IMR-90 (cell line): Measurements from ENCODE around the gene PRR5. TPM values are rescaled to one million over a fixed set of nuclear protein-coding genes. Genes with fewer than 3 reads are reported as not detected.

Source experiments
- ATAC-seq: fragments of 200-7000 bp; cut with Tn5 transposase; 2 replicates; pipeline ENCODE4 v1.9.1; 2020; ENCODE audit warnings: low read depth, mild to moderate bottlenecking, moderate library complexity
- BruUV-seq: library from RNA; stranded (reverse); fragments of 400-500 nt; replicated peaks from 2 replicates; lab custom pipeline; 2021; lab: Mats Ljungman, UMichigan
- CTCF ChIA-PET: fragments of 300-600 bp; formaldehyde crosslinking; extraction: SDS; loops from one replicate; lab custom pipeline; 2021; ENCODE audit warnings: antibody characterized with exemption; lab: Yijun Ruan, JAX
- POLR2A ChIA-PET: fragments of 300-600 bp; sonication (Branson Sonifier 250); formaldehyde crosslinking; loops from one replicate; lab custom pipeline; 2022; ENCODE audit warnings: antibody characterized with exemption; ENCODE audit not compliant: unreplicated experiment; lab: Charles Lee
- DNase-seq: peaks from one replicate; pipeline ENCODE4 v3.0.0; 2013
- H2AFZ ChIP-seq: replicated peaks from 2 replicates; pipeline ENCODE3; 2013; ENCODE audit warnings: low read length, mild to moderate bottlenecking; ENCODE audit not compliant: poor library complexity
- H2AK5ac ChIP-seq: 2 replicates; pipeline ENCODE4 v1.6.1; 2013; ENCODE audit warnings: low read depth, low read length, inconsistent platforms
- H2AK9ac ChIP-seq: replicated peaks from 2 replicates; pipeline ENCODE3; 2013; ENCODE audit warnings: mild to moderate bottlenecking, low read depth, low read length, moderate library complexity; ENCODE audit not compliant: poor library complexity
- H2BK120ac ChIP-seq: 2 replicates; pipeline ENCODE4 v1.6.1; 2013; ENCODE audit warnings: low read depth, low read length, inconsistent platforms
- H2BK15ac ChIP-seq: 3 replicates; pipeline ENCODE4 v1.6.1; 2013; ENCODE audit warnings: low read depth, low read length, inconsistent platforms
- H2BK20ac ChIP-seq: 2 replicates; pipeline ENCODE4 v1.6.1; 2013; ENCODE audit warnings: low read depth, mild to moderate bottlenecking, inconsistent platforms, low read length, moderate library complexity
- H2BK5ac ChIP-seq: 2 replicates; pipeline ENCODE4 v1.6.1; 2013; ENCODE audit warnings: mild to moderate bottlenecking, low read depth, low read length, inconsistent platforms; ENCODE audit not compliant: poor library complexity, severe bottlenecking
- H3K14ac ChIP-seq: replicated peaks from 2 replicates; pipeline ENCODE4 v1.6.1; 2013; ENCODE audit warnings: low read depth, low read length, inconsistent platforms
- H3K18ac ChIP-seq: 2 replicates; pipeline ENCODE4 v1.6.1; 2013; ENCODE audit warnings: low read depth, low read length, control low read depth
- H3K23ac ChIP-seq: 2 replicates; pipeline ENCODE4 v1.6.1; 2013; ENCODE audit warnings: low read depth, low read length, inconsistent platforms
- H3K27ac ChIP-seq: 2 replicates; pipeline ENCODE4 v1.5.1; 2013; ENCODE audit warnings: mild to moderate bottlenecking, control low read depth, low read length; ENCODE audit not compliant: insufficient read depth
- H3K27me3 ChIP-seq: 2 replicates; pipeline ENCODE4 v1.6.1; 2013; ENCODE audit warnings: low read length; ENCODE audit not compliant: control insufficient read depth, insufficient read depth
- H3K36me3 ChIP-seq: 2 replicates; pipeline ENCODE4 v1.6.1; 2013; ENCODE audit warnings: low read length, mixed read lengths; ENCODE audit not compliant: control insufficient read depth, insufficient read depth
- H3K4ac ChIP-seq: 2 replicates; pipeline ENCODE4 v1.6.1; 2013; ENCODE audit warnings: low read depth, low read length, inconsistent platforms
- H3K4me1 ChIP-seq: 2 replicates; pipeline ENCODE4 v1.6.1; 2013; ENCODE audit warnings: low read length, mixed read lengths; ENCODE audit not compliant: control insufficient read depth, insufficient read depth
- H3K4me2 ChIP-seq: 2 replicates; pipeline ENCODE4 v1.6.1; 2013; ENCODE audit warnings: low read depth, mild to moderate bottlenecking, control low read depth, low read length, moderate library complexity
- H3K4me3 ChIP-seq: 2 replicates; pipeline ENCODE4 v1.5.1; 2013; ENCODE audit warnings: low read depth, mild to moderate bottlenecking, control low read depth, low read length, moderate library complexity; ENCODE audit not compliant: insufficient read depth
- H3K56ac ChIP-seq: 2 replicates; pipeline ENCODE4 v1.6.1; 2013; ENCODE audit warnings: low read length, inconsistent platforms; ENCODE audit not compliant: insufficient read depth; ENCODE audit errors: extremely low read depth
- H3K79me1 ChIP-seq, 2 experiments: 2 replicates each; pipeline ENCODE4 v1.6.1; 2013; ENCODE audit warnings: low read length in 2 of 2, inconsistent platforms in 1 of 2, low read depth in 1 of 2
- H3K9ac ChIP-seq: 2 replicates; pipeline ENCODE4 v1.6.1; 2013; ENCODE audit warnings: low read depth, low read length, control low read depth
- H3K9me1 ChIP-seq: 2 replicates; pipeline ENCODE4 v1.6.1; 2013; ENCODE audit warnings: low read length, inconsistent platforms; ENCODE audit not compliant: insufficient read depth
- H3K9me3 ChIP-seq: 2 replicates; pipeline ENCODE4 v1.6.1; 2013; ENCODE audit warnings: low read length; ENCODE audit not compliant: control insufficient read depth, insufficient read depth
- H4K20me1 ChIP-seq: 2 replicates; pipeline ENCODE4 v1.6.1; 2013; ENCODE audit warnings: low read length, inconsistent platforms; ENCODE audit not compliant: insufficient read depth
- H4K5ac ChIP-seq: 2 replicates; pipeline ENCODE4 v1.6.1; 2013; ENCODE audit warnings: mild to moderate bottlenecking, low read depth, low read length, control low read depth
- H4K8ac ChIP-seq, 2 experiments: 2 replicates each; pipeline ENCODE4 v1.6.1; 2013; ENCODE audit warnings: low read depth in 2 of 2, low read length in 2 of 2, control low read depth in 1 of 2, inconsistent platforms in 1 of 2
- H4K91ac ChIP-seq: 2 replicates; pipeline ENCODE4 v1.6.1; 2013; ENCODE audit warnings: low read depth, low read length, inconsistent platforms; ENCODE audit not compliant: insufficient read depth
- BHLHE40 ChIP-seq: fragments of 150-350 bp; IDR thresholded peaks from 2 replicates; pipeline ENCODE4 v1.6.1; 2016; ENCODE audit warnings: mild to moderate bottlenecking, low read depth, low read length
- CEBPB ChIP-seq: IDR thresholded peaks from 2 replicates; pipeline ENCODE4 v1.6.1; 2012; ENCODE audit warnings: low read depth, low read length, improper control_type of control experiment
- CHD1 ChIP-seq: IDR thresholded peaks from 2 replicates; pipeline ENCODE4 v1.6.1; 2012; ENCODE audit warnings: low read depth, low read length, improper control_type of control experiment
- FOS ChIP-seq: fragments of 150-350 bp; IDR thresholded peaks from 2 replicates; pipeline ENCODE4 v1.6.1; 2016; ENCODE audit warnings: low read depth, low read length
- MAFK ChIP-seq: IDR thresholded peaks from 2 replicates; pipeline ENCODE4 v1.6.1; 2012; ENCODE audit warnings: low read depth, low read length, improper control_type of control experiment
- MAZ ChIP-seq: IDR thresholded peaks from 2 replicates; pipeline ENCODE4 v1.6.1; 2012; ENCODE audit warnings: low read depth, mild to moderate bottlenecking, low read length, improper control_type of control experiment, moderate library complexity, borderline replicate concordance
- MXI1 ChIP-seq: IDR thresholded peaks from 2 replicates; pipeline ENCODE4 v1.6.1; 2012; ENCODE audit warnings: low read depth, mild to moderate bottlenecking, low read length, moderate library complexity, borderline replicate concordance
- NFE2L2 ChIP-seq: fragments of 150-350 bp; IDR thresholded peaks from 2 replicates; pipeline ENCODE4 v1.6.1; 2016; ENCODE audit warnings: low read depth, mild to moderate bottlenecking, low read length
- POLR2A ChIP-seq: IDR thresholded peaks from 2 replicates; pipeline ENCODE4 v1.6.1; 2012; ENCODE audit warnings: mild to moderate bottlenecking, low read depth, low read length
- RAD21 ChIP-seq: IDR thresholded peaks from 2 replicates; pipeline ENCODE4 v1.6.1; 2012; ENCODE audit warnings: low read length, improper control_type of control experiment
- RCOR1 ChIP-seq: IDR thresholded peaks from 2 replicates; pipeline ENCODE4 v1.6.1; 2012; ENCODE audit warnings: mild to moderate bottlenecking, low read length, improper control_type of control experiment; ENCODE audit not compliant: insufficient replicate concordance
- RFX5 ChIP-seq: IDR thresholded peaks from 2 replicates; pipeline ENCODE4 v1.8.0; 2012; ENCODE audit warnings: low read depth, mild to moderate bottlenecking, low read length, moderate library complexity
- SMC3 ChIP-seq: fragments of 150-350 bp; IDR thresholded peaks from 2 replicates; pipeline ENCODE4 v1.6.1; 2016; ENCODE audit warnings: low read depth, mild to moderate bottlenecking, antibody characterized with exemption, low read length, moderate library complexity
- WGBS, 2 experiments: methylation state at CpG; one replicate each; pipeline versions ENCODE4 v1.1.5 to v1.1.7; 2013; ENCODE audit warnings: missing lambda C conversion rate in 2 of 2; ENCODE audit not compliant: insufficient read length in 1 of 2; ENCODE audit errors: extremely low coverage in 2 of 2; 5-methylcytosine and 5-hydroxymethylcytosine counted together
- dilution Hi-C: fragments of 300-500 bp; cut with HindIII; formaldehyde crosslinking; loops from one replicate; pipeline ENCODE4 v1.14.3; 2018; ENCODE audit warnings: low sequenced_read_pairs; ENCODE audit not compliant: unreplicated experiment
- in situ Hi-C: fragments of 300-500 bp; cut with MboI; formaldehyde crosslinking; loops from 3 replicates; pipeline ENCODE4 v1.14.3; 2019; ENCODE audit warnings: low sequenced_read_pairs, inconsistent platforms, mixed read lengths
- intact Hi-C: fragments of 100-400 bp; cut with micrococcal nuclease; formaldehyde crosslinking; loops from 2 replicates; pipeline ENCODE4 v1.10.0; 2022
- polyA plus RNA-seq, 3 experiments: library from polyadenylated mRNA; depleted of rRNA; stranded (reverse); fragments of >200 nt; gene quantifications; 2 replicates each; pipeline ENCODE4 v1.2.3, GENCODE V29; 2012; ENCODE audit warnings: low replicate concordance in 1 of 3
- total RNA-seq: library from RNA; depleted of rRNA; stranded (reverse); fragments of >200 nt; gene quantifications from 2 replicates; pipeline ENCODE4 v1.2.3, GENCODE V29; 2012
- TF ChIP-seq, protein P1 (sequence below): conservative IDR thresholded peaks from 2 replicates; pipeline ENCODE4 v1.5.1; 2012; ENCODE audit warnings: mild to moderate bottlenecking, low read depth, low read length, improper control_type of control experiment
- TF ChIP-seq, protein P2 (sequence below): fragments of 150-350 bp; IDR thresholded peaks from 2 replicates; pipeline ENCODE4 v1.6.1; 2016; ENCODE audit warnings: low read depth, mild to moderate bottlenecking, low read length, moderate library complexity, borderline replicate concordance

PRR5 gene
- total and polyA plus RNA-seq, 2 of the 4 experiments (the other 2 are of a cell fraction): 8.1 to 24.3 TPM

DNA sequence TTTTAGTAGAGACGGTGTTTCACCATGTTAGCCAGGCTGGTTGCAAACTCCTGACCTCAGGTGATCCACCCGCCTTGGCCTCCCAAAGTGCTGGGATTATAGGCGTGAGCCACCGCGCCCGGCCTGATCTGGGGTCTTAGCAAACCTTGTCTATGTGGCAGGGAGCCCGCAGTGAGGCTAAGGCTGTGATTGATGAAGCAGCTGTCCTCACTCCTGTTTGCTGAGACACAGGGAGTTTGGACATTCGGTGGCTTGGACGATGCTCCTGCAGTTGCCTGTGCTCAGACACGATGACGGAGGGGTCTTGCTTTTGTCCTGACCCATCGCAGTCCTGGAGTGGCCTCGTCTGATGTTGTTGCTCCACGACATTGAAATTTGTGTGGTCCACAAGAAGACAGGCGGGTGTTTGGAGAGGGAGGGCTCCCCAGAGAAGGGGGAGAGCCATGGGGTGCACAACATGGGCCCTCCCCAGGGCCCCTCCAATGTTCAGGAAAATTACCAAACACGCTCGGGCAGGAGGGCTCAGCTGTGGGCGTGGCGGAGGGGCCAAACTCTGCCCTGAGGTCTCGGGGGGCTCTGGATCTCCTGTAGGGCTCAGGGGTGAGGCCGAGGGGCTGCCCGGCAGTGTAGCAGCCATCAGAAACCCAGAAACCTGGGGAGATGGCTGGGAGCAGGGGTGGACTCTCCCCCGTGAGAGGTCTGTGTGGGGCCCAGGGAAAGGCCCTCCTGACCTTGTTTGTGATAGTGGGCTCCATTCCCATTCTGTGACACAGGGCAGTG lies 41.8 kb upstream of the PRR5 start (continued):
- no peak for TF ChIP-seq RAD21

DNA sequence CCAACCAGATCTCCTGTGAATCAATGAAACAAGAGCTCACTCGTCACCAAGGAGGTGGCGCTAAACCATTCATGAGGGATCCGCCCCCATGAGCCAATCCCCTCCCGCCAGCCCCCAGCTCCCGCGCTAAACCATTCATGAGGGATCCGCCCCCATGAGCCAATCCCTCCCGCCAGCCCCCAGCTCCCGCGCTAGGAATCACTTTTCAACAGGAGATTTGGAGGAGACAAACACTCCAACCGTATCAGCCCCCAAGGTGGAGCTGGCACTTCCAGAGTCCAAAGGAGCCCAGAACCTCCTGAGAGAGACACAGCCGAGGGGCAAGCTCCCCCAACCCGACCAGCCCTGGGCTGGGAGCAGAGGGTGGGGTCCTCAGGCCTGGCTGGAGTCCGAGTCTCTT lies 40.9 kb upstream of the PRR5 start:
- Histone ChIP-seq H3K4me1 (peaks cover 28% of the 10 kb centered on the region), H4K5ac (no peak overlapping the region), H2BK15ac (no peak overlapping the region), H2BK20ac (no peak overlapping the region), H3K14ac (no peak overlapping the region), H3K79me1 (no peaks in the 10 kb centered on the region), H4K91ac (no peak overlapping the region), H2BK120ac (no peak overlapping the region), H3K23ac (no peak overlapping the region), H3K9me1 (no peaks in the 10 kb centered on the region; the same call in 1 of the 2 replicates), H3K4me3 (no peak overlapping the region), H2AFZ (peak overlapping the region; percentile 29), H3K18ac (no peak overlapping the region), H4K8ac (no peak overlapping the region), H2AK5ac (no peak overlapping the region), H2BK5ac (no peak overlapping the region), H3K4me2 (no peak overlapping the region), H2AK9ac (no peak overlapping the region), H3K9me3 (no peaks in the 10 kb centered on the region), H3K56ac (no peak overlapping the region), H3K36me3 (no peaks in the 10 kb centered on the region), H3K4ac (no peak overlapping the region), H4K20me1 (no peaks in the 10 kb centered on the region; the same call in 1 of the 2 replicates), H3K27me3 (no peaks in the 10 kb centered on the region), H3K27ac (no peak overlapping the region), H3K9ac (no peak overlapping the region)
- BruUV-seq: no TSS peak
- intact Hi-C loops: no loop called here
- 0% methylated on average over 1 of the region's 14 CpGs; no CpG with 5 or more reads in 1 of the 2 experiments for WGBS, 2 experiments
- no peak for DNase-seq
- ChIA-PET CTCF (no interaction called here), POLR2A (no interaction called here)
- in situ Hi-C loops: no loop called here
- dilution Hi-C loops: no loop called here
- ATAC-seq: no peak
- TF ChIP-seq FOS (no peak), RCOR1 (no peak), MAZ (no peak), CEBPB (no peak), NFE2L2 (no peak), MXI1 (no peak), RAD21 (no peak), CHD1 (no peak), POLR2A (no peak), MAFK (no peak), SMC3 (no peak), BHLHE40 (no peak), RFX5 (no peak)
- TF ChIP-seq, protein P1, sequence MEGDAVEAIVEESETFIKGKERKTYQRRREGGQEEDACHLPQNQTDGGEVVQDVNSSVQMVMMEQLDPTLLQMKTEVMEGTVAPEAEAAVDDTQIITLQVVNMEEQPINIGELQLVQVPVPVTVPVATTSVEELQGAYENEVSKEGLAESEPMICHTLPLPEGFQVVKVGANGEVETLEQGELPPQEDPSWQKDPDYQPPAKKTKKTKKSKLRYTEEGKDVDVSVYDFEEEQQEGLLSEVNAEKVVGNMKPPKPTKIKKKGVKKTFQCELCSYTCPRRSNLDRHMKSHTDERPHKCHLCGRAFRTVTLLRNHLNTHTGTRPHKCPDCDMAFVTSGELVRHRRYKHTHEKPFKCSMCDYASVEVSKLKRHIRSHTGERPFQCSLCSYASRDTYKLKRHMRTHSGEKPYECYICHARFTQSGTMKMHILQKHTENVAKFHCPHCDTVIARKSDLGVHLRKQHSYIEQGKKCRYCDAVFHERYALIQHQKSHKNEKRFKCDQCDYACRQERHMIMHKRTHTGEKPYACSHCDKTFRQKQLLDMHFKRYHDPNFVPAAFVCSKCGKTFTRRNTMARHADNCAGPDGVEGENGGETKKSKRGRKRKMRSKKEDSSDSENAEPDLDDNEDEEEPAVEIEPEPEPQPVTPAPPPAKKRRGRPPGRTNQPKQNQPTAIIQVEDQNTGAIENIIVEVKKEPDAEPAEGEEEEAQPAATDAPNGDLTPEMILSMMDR: no peak
- TF ChIP-seq, protein P2, sequence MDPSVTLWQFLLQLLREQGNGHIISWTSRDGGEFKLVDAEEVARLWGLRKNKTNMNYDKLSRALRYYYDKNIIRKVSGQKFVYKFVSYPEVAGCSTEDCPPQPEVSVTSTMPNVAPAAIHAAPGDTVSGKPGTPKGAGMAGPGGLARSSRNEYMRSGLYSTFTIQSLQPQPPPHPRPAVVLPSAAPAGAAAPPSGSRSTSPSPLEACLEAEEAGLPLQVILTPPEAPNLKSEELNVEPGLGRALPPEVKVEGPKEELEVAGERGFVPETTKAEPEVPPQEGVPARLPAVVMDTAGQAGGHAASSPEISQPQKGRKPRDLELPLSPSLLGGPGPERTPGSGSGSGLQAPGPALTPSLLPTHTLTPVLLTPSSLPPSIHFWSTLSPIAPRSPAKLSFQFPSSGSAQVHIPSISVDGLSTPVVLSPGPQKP: no peak
